HG03135 (cell line): ENCODE results near the gene AXIN2.
"Not testable (repeated sequence)": the region's sequence is repeated elsewhere in the genome, so short reads cannot be mapped to it uniquely, and the experiment has no call there.

Experiments used
- ATAC-seq: cut with Tn5 transposase; IDR thresholded peaks from one replicate; pipeline ENCODE4 v1.9.1; 2021; ENCODE audit warnings: mild to moderate bottlenecking, moderate library complexity; ENCODE audit not compliant: unreplicated experiment

Gene AXIN2

DNA sequence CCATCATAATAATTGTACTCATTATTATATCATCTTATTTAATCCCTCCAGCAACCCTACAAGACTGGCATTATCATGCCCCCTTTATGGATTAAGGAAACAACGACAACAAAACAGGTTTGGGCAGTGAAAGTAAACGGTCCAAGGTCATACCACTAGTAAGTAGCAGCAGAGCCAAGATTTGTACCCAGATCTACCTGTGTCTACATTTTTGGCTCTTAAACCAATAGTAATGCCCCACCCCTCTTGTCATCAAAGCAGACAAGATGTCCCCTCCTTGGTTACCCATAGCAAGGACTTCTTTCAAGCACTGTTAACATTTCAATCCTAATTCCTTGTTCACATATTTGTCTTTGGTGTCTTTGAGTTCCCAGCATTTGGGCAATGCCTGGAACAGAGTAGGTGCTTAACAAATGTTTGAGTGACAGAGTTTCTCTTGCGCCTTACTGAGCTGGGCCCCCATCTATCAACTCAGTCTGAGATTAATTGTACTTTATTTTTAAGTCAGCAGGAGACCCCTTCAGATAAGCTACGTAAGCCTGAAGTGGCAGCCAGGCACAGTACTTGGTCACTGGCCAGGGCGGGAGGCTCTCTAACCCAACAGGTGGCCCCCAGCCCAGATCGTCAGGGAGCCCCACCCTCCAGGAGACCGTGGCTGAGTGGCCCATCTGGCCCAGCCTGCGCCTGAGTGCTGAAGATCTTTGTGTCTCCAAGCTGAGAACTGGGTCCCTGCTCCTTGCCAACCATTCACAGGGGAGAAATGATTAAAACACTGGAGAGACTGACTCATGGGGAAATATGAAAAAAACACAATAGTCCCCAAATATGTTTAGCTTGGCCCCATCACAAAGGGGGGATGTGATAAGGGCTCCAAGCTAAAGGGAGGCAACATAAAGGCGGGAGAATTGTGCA, 75.8 kb downstream of the AXIN2 start:
- no peak for ATAC-seq

- not testable (repeated sequence) for ATAC-seq
Observed at GRCh38 chr17:65484405-65484804, 77.0 kb downstream of the AXIN2 start.

DNA sequence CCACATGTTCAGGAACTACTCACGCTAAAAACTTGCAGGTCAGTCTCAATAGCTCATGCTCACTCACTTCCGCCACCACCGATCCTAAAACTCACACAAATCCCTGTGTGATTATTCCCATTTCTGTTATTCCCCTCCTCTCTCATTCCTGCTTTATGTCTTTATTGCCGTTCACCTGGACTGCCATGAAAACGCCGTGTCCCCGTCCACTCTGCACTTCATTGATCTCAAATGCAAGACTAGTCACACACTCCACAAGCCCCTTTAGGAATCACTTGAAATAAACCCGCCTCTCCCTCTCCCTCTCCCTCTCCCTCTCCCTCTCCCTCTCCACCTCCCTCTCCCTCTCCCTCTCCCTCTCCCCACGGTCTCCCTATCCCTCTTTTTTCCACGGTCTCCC, 78.0 kb downstream of the AXIN2 start:
- ATAC-seq, result no peak

DNA sequence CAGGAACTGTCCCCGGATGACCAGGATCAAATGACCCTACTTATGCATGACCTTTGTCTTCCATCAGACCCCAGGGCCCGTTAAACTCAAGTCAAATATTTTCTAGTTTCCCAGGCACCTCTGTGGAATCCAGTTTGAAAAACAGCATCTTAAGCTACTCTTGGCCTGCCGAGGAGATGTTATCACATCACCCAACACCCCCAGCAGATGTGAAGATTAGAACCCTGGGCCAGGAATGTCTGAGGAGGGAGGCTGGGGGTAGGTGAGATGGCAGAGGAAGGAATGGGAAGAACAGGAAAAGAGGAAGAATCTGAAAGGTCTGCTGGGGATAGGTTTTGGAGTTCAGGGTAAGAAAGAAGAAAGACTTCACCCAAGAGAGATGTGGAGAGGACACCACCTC, 79.2 kb downstream of the AXIN2 start:
- no peak for ATAC-seq

DNA sequence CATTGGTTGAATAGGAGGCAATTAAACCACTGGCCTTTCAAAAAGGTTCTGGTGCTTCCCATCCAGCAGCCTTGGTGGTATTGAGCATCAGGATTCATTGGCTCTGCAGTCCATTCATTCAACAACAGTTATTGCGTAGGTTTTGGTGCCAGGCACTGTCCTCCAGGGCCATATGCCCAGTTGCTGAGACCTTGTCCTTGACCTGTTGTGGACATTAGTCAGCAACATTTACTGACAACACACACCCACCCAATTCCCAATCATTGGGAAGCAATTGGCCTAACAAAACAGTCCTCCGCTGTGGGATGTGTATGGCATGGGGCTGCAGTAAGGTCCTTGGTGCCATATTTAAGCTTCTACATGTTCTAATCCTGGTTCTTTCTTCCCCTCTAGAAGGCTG, 82.2 kb downstream of the AXIN2 start:
- no peak for ATAC-seq
